ENCODE data around the gene CD2AP.

- TF ChIP-seq CTCF (IDR thresholded peaks at IDR 0.05; ENCODE audit: insufficient read depth, low read length) (no peak), GABPA (IDR thresholded peaks at IDR 0.05; ENCODE audit: low read depth) (no peak), REST (IDR thresholded peaks at IDR 0.05; ENCODE audit: insufficient replicate concordance, low read depth) (no peak)
Measured at GRCh38 chr6:47563162-47563561, 85.6 kb downstream of the CD2AP start.

Measured in HL-60 (cell line).